Stimulated activated naive CD4-positive, alpha-beta T cell (primary cell): ENCODE data around the gene ANO9.

Experiments used
- DNase-seq, 6 experiments: peaks; one replicate each; lab custom pipeline; 2025; lab: John Stamatoyannopoulos, UW

Gene ANO9

DNA sequence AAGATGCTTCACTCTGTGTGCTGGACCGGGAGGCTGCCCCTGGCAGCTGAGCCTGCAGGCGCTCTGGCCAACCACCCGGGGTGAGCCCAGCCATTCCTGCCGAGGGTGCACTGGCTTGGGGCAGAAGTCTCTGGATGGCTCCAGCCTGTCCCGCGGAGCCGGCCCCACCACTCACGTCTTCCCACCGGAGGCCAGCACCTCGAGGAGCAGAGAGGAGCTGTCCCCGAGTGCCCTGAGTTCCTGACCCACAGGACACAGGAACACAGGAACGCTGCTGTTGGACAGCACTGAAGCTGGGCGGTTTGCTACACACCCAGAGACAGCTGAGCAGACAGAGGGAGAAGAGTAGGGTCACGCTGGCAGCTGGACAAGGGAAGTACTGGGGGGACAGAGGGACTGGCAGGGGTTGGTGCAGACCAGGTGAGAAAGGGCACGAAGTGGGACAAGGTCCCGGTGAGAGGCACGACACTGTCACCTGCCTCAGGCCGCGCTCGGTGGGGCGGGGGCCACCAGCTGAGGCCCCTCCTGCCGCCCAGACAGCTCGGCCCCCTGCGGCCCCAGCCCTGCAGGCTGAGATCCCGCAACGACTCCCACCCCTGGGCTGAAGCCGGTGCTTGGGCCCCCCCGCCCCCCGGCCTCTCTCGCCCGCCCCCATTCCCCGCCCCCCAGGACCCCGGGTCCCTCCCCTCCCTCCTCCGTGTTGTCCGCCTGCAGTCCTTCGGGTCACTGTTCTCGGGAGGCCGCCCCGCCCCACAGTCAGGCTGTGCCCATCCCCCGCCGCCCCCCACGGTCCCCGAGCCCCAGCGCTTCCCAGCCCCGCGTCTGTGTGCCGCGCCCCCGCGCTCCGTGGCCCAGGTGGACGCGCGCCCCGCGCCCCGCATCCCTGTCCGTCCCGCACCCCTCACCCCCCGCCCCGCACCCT lies 73.1 kb downstream of the ANO9 start:
- no peak for DNase-seq

DNA sequence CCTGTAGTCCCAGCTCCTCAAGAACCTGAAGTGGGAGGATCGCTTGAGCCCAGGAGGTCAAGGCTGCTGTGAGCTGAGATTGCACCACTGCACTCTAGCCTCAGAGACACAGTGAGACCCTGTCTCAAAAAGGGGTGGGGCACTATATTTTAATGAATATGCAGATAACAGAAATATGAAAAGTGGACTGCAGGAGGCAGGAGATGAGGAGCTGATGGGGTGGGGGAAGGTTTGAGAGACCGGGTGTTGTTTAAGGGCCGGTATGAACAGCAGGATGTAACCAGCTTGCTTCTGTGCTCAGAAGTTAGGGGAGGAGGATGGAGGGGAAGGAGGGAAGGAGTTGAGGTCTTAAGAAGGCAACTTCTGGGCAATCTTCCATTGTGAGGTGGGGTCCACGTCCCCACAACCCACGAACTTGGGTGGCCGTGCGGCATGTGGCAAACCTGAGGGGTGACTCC lies 73.8 kb downstream of the ANO9 start:
- peak in 1 of 6 experiments; percentile 32 for DNase-seq
